Breast epithelium (tissue), 3 donors: Measurements from ENCODE around the gene JAKMIP2.

ENCODE experiments used
- CTCF ChIP-seq, 3 donors: fragments of 450-650 bp; IDR thresholded peaks; one replicate each; pipeline ENCODE4 v1.5.1; 2016 to 2017; ENCODE audit warnings: antibody characterized with exemption in 3 of 3, mild to moderate bottlenecking in 3 of 3, moderate library complexity in 3 of 3
- POLR2A ChIP-seq: fragments of 450-650 bp; IDR thresholded peaks from one replicate; pipeline ENCODE4 v1.6.1; 2016; ENCODE audit warnings: antibody characterized with exemption, mild to moderate bottlenecking, moderate library complexity
- POLR2AphosphoS5 ChIP-seq, 3 donors: sonication (generic); formaldehyde crosslinking; IDR thresholded peaks; one replicate each; pipeline ENCODE4 v1.6.1; 2017; ENCODE audit warnings: antibody characterized with exemption in 3 of 3

- TF ChIP-seq POLR2A: no peak
- no peak for TF ChIP-seq POLR2AphosphoS5 (IDR thresholded peaks at IDR 0.05)
- TF ChIP-seq CTCF (IDR thresholded peaks at IDR 0.05): no peak
Measured at GRCh38 chr5:147631428-147632003, 151.0 kb downstream of the JAKMIP2 start.
